HG03457 (cell line): ENCODE data around the gene KCTD15.

Experiments used
- ATAC-seq: cut with Tn5 transposase; IDR thresholded peaks from one replicate; pipeline ENCODE4 v1.9.1; 2021; ENCODE audit warnings: moderate number of reproducible peaks; ENCODE audit not compliant: unreplicated experiment

KCTD15 gene

GRCh38 chr19:33795370-33796163 is 1.1 kb upstream of the KCTD15 start:
- no peak for ATAC-seq

GRCh38 chr19:33797802-33798671 is 1.4 kb downstream of the KCTD15 start:
- ATAC-seq = no peak

- no peak for ATAC-seq
Observed at GRCh38 chr19:33798681-33799111, 2.0 kb downstream of the KCTD15 start.

- no peak for ATAC-seq
Observed at GRCh38 chr19:33799476-33799875, 2.8 kb downstream of the KCTD15 start.

GRCh38 chr19:33800012-33800680 is 3.5 kb downstream of the KCTD15 start:
- ATAC-seq = no peak

GRCh38 chr19:33801411-33801810 is 4.7 kb downstream of the KCTD15 start:
- no peak for ATAC-seq

GRCh38 chr19:33802001-33802400 is 5.3 kb downstream of the KCTD15 start:
- ATAC-seq = no peak

GRCh38 chr19:33802801-33803200 is 6.1 kb downstream of the KCTD15 start:
- ATAC-seq = no peak

GRCh38 chr19:33803383-33803782 is 6.7 kb downstream of the KCTD15 start:
- no peak for ATAC-seq

GRCh38 chr19:33804021-33804799 is 7.5 kb downstream of the KCTD15 start:
- no peak for ATAC-seq

- no peak for ATAC-seq
Observed at GRCh38 chr19:33805313-33805712, 8.6 kb downstream of the KCTD15 start.

GRCh38 chr19:33805840-33806433 is 9.3 kb downstream of the KCTD15 start:
- no peak for ATAC-seq

- ATAC-seq = no peak
Observed at GRCh38 chr19:33806434-33806881, 9.8 kb downstream of the KCTD15 start.

GRCh38 chr19:33808399-33808798 is 11.7 kb downstream of the KCTD15 start:
- ATAC-seq = no peak

- no peak for ATAC-seq
Observed at GRCh38 chr19:33809960-33810359, 13.3 kb downstream of the KCTD15 start.

- ATAC-seq = no peak
Observed at GRCh38 chr19:33810821-33811220, 14.2 kb downstream of the KCTD15 start.

- no peak for ATAC-seq
Observed at GRCh38 chr19:33811246-33811645, 14.6 kb downstream of the KCTD15 start.

- no peak for ATAC-seq
Observed at GRCh38 chr19:33811736-33812387, 15.2 kb downstream of the KCTD15 start.
